Activated CD4-positive, alpha-beta T cell treated with anti-CD3 and anti-CD28 coated beads, Interleukin-10, Interleukin-2, amounts not matched to agents 100 ng/mL and 50 ng/mL, durations not matched to agents 16 hours and 8 hours (primary cell): ENCODE data around the gene MYCBP.
A peak's percentile ranks its signal among the peaks of the same experiment; 100 is the strongest.

ENCODE experiments used
- DNase-seq: peaks from one replicate; pipeline ENCODE4 v3.0.0-alpha.2; 2020

Gene MYCBP

GRCh38 chr1:38819040-38819439 lies 54.1 kb downstream of the MYCBP start:
- no peak for DNase-seq

- peak; percentile 51 for DNase-seq
Measured at GRCh38 chr1:38818175-38818976, 54.8 kb downstream of the MYCBP start.

GRCh38 chr1:38817267-38818174 lies 55.6 kb downstream of the MYCBP start:
- no peak for DNase-seq

- DNase-seq, result peak; percentile 14
Measured at GRCh38 chr1:38815903-38816627, 57.1 kb downstream of the MYCBP start.

- DNase-seq, result no peak
Measured at GRCh38 chr1:38814984-38815464, 58.1 kb downstream of the MYCBP start.

- no peak for DNase-seq
Measured at GRCh38 chr1:38814444-38814983, 58.6 kb downstream of the MYCBP start.

- no peak for DNase-seq
Measured at GRCh38 chr1:38812981-38813380, 60.2 kb downstream of the MYCBP start.
